Kidney epithelial cell (primary cell): ENCODE results near the gene HSPA4. TPM values are rescaled to one million over a fixed set of nuclear protein-coding genes. Genes with fewer than 3 reads are reported as not detected.

Experiments used
- DNase-seq: peaks from one replicate; pipeline ENCODE4 v3.0.0-alpha.2; 2010; ENCODE audit warnings: low read depth
- H3K27me3 ChIP-seq: 2 replicates; pipeline ENCODE4 v1.6.0; 2011; ENCODE audit warnings: low read length; ENCODE audit not compliant: control insufficient read depth, insufficient read depth
- H3K36me3 ChIP-seq: 2 replicates; pipeline ENCODE4 v1.5.1; 2011; ENCODE audit warnings: low read length; ENCODE audit not compliant: control insufficient read depth, insufficient read depth
- H3K4me3 ChIP-seq: 2 replicates; pipeline ENCODE4 v1.5.1; 2011; ENCODE audit warnings: low read depth, mild to moderate bottlenecking, control low read depth, low read length
- CTCF ChIP-seq: IDR thresholded peaks from 2 replicates; pipeline ENCODE4 v1.5.1; 2011; ENCODE audit warnings: mild to moderate bottlenecking, moderate library complexity, low read length, control low read depth, inconsistent platforms; ENCODE audit not compliant: insufficient read depth, poor library complexity, severe bottlenecking
- total RNA-seq: library from RNA; depleted of rRNA; stranded (reverse); fragments of >200 nt; gene quantifications from 2 replicates; pipeline ENCODE4 v1.2.3, GENCODE V29; 2015

HSPA4 gene
- total RNA-seq, 1 donor from 2014 or later = 95.9 TPM

GRCh38 chr5:133147411-133147810 is 95.6 kb downstream of the HSPA4 start:
- Histone ChIP-seq H3K4me3 (no peak overlapping the region), H3K27me3 (no peaks in the 10 kb centered on the region), H3K36me3 (no peaks in the 10 kb centered on the region)
- no peak for TF ChIP-seq CTCF
- no peak for DNase-seq

GRCh38 chr5:133147815-133148567 is 96.2 kb downstream of the HSPA4 start:
- Histone ChIP-seq H3K27me3 (no peaks in the 10 kb centered on the region), H3K36me3 (no peaks in the 10 kb centered on the region), H3K4me3 (no peak overlapping the region)
- TF ChIP-seq CTCF = no peak
- DNase-seq = no peak

GRCh38 chr5:133149345-133149744 is 97.5 kb downstream of the HSPA4 start:
- no peak for TF ChIP-seq CTCF
- no peak for DNase-seq
- no peaks in the 10 kb centered on the region for H3K27me3 ChIP-seq
- H3K36me3 ChIP-seq = no peaks in the 10 kb centered on the region
- no peak overlapping the region for H3K4me3 ChIP-seq

- H3K27me3 ChIP-seq = no peaks in the 10 kb centered on the region
- TF ChIP-seq CTCF = no peak
- no peaks in the 10 kb centered on the region for H3K36me3 ChIP-seq
- no peak overlapping the region for H3K4me3 ChIP-seq
- DNase-seq = no peak
Observed at GRCh38 chr5:133150909-133151544, 99.2 kb downstream of the HSPA4 start.

GRCh38 chr5:133154274-133155075 is 102.7 kb downstream of the HSPA4 start:
- no peak for DNase-seq
- H3K27me3 ChIP-seq = no peaks in the 10 kb centered on the region
- TF ChIP-seq CTCF = no peak
- H3K4me3 ChIP-seq = no peak overlapping the region
- no peaks in the 10 kb centered on the region for H3K36me3 ChIP-seq
